Sigmoid colon (tissue), 4 donors: ENCODE measurements around the gene LPP.

Experiments used
- CTCF ChIP-seq, 4 experiments: fragments of 450-650 bp in 3 of 4; fragments of 200-600 bp in 1 of 4; IDR thresholded peaks; one replicate each; pipeline ENCODE4 v1.5.1; 2016 to 2019; ENCODE audit warnings: antibody characterized with exemption in 4 of 4, mild to moderate bottlenecking in 3 of 4, moderate library complexity in 2 of 4
- EP300 ChIP-seq, 4 donors: sonication (generic); formaldehyde crosslinking; IDR thresholded peaks; one replicate each; pipeline ENCODE4 v1.6.1; 2017; ENCODE audit warnings: antibody characterized with exemption in 4 of 4

GRCh38 chr3:188215129-188215528 lies 61.2 kb downstream of the LPP start:
- TF ChIP-seq CTCF (IDR thresholded peaks at IDR 0.05) (no peak), EP300 (IDR thresholded peaks at IDR 0.05) (no peak)
